PC-3 (cell line): ENCODE data around the gene DOK3. TPM values are rescaled to one million over a fixed set of nuclear protein-coding genes. Genes with fewer than 3 reads are reported as not detected.

Experiments
- ATAC-seq: fragments of 200-7000 bp; cut with Tn5 transposase; 2 replicates; pipeline ENCODE4 v1.9.1; 2020; ENCODE audit warnings: mild to moderate bottlenecking, moderate library complexity
- BruUV-seq: library from RNA; stranded (reverse); fragments of 400-500 nt; replicated peaks from 2 replicates; lab custom pipeline; 2021; lab: Mats Ljungman, UMichigan
- CTCF ChIA-PET: fragments of 300-600 bp; sonication (Branson Sonifier 250); formaldehyde crosslinking; loops from one replicate; lab custom pipeline; 2022; ENCODE audit warnings: antibody characterized with exemption; lab: Charles Lee
- POLR2A ChIA-PET: fragments of 300-600 bp; sonication (Branson Sonifier 250); formaldehyde crosslinking; loops from one replicate; lab custom pipeline; 2022; ENCODE audit warnings: antibody characterized with exemption; ENCODE audit not compliant: unreplicated experiment; lab: Charles Lee
- DNase-seq: peaks from one replicate; pipeline ENCODE4 v3.0.0-alpha.2; 2015
- H2AFZ ChIP-seq: fragments of 300-600 bp; sonication (generic); 2 replicates; pipeline ENCODE4 v1.6.0; 2016; ENCODE audit warnings: antibody characterized with exemption, low read length
- H3F3A ChIP-seq: fragments of 300-600 bp; sonication (generic); one replicate; pipeline ENCODE4 v1.6.0; 2017; ENCODE audit warnings: antibody characterized with exemption, low read length, control low read depth, mild to moderate bottlenecking; ENCODE audit not compliant: unreplicated experiment
- H3K27ac ChIP-seq: fragments of 300-600 bp; sonication (generic); 2 replicates; pipeline ENCODE4 v1.5.1; 2016; ENCODE audit warnings: mild to moderate bottlenecking, low read length
- H3K27me3 ChIP-seq: fragments of 300-600 bp; sonication (generic); 2 replicates; pipeline ENCODE4 v1.6.1; 2016; ENCODE audit warnings: low read length, mixed read lengths
- H3K36me3 ChIP-seq: fragments of 300-600 bp; sonication (generic); 2 replicates; pipeline ENCODE4 v1.6.1; 2016; ENCODE audit warnings: low read depth, mixed run types, low read length, mixed read lengths
- H3K4me1 ChIP-seq: fragments of 300-600 bp; sonication (generic); 2 replicates; pipeline ENCODE4 v1.5.1; 2016; ENCODE audit warnings: low read length; ENCODE audit not compliant: insufficient read depth
- H3K4me2 ChIP-seq: fragments of 300-600 bp; sonication (generic); 2 replicates; pipeline ENCODE4 v1.6.0; 2016; ENCODE audit warnings: low read length
- H3K4me3 ChIP-seq: fragments of 300-600 bp; sonication (generic); 2 replicates; pipeline ENCODE4 v1.5.1; 2016; ENCODE audit warnings: mild to moderate bottlenecking, low read length, mixed read lengths
- H3K79me2 ChIP-seq: fragments of 300-600 bp; sonication (generic); 2 replicates; pipeline ENCODE4 v1.6.1; 2017; ENCODE audit warnings: low read length, mixed read lengths
- H3K9ac ChIP-seq: fragments of 300-600 bp; sonication (generic); 2 replicates; pipeline ENCODE4 v1.6.0; 2016; ENCODE audit warnings: mild to moderate bottlenecking, low read length
- H3K9me2 ChIP-seq: fragments of 300-600 bp; sonication (generic); replicated peaks from 2 replicates; pipeline ENCODE4 v1.6.1; 2016; ENCODE audit warnings: mixed run types, low read length, mixed read lengths
- H3K9me3 ChIP-seq: fragments of 300-600 bp; sonication (generic); 2 replicates; pipeline ENCODE4 v1.6.1; 2016; ENCODE audit warnings: low read length, mixed read lengths
- H4K20me1 ChIP-seq: fragments of 300-600 bp; sonication (generic); 2 replicates; pipeline ENCODE4 v1.6.1; 2016; ENCODE audit warnings: low read length, mixed read lengths
- EZH2 ChIP-seq: fragments of 300-600 bp; sonication (generic); IDR thresholded peaks from one replicate; pipeline ENCODE4 v1.6.1; 2017; ENCODE audit warnings: antibody characterized with exemption, mild to moderate bottlenecking, low read length; ENCODE audit not compliant: unreplicated experiment
- EZH2phosphoT487 ChIP-seq: fragments of 300-600 bp; sonication (generic); IDR thresholded peaks from 2 replicates; pipeline ENCODE4 v1.6.1; 2018; ENCODE audit warnings: mild to moderate bottlenecking, antibody characterized with exemption, low read length, borderline replicate concordance
- intact Hi-C: fragments of 100-400 bp; cut with micrococcal nuclease; formaldehyde crosslinking; loops from 2 replicates; pipeline ENCODE4 v1.9.0; 2023
- total RNA-seq: library from RNA; depleted of rRNA; stranded (reverse); fragments of >200 nt; gene quantifications from 2 replicates; pipeline ENCODE4 v1.2.3, GENCODE V29; 2014
- TF ChIP-seq, protein P1 (sequence below): fragments of 300-600 bp; sonication (generic); conservative IDR thresholded peaks from 2 replicates; pipeline ENCODE4 v1.5.1; 2017; ENCODE audit warnings: antibody characterized with exemption, low read depth, mild to moderate bottlenecking, low read length

The DOK3 gene
- total RNA-seq, 1 experiment from 2014 or later: 6.2 TPM

DNA sequence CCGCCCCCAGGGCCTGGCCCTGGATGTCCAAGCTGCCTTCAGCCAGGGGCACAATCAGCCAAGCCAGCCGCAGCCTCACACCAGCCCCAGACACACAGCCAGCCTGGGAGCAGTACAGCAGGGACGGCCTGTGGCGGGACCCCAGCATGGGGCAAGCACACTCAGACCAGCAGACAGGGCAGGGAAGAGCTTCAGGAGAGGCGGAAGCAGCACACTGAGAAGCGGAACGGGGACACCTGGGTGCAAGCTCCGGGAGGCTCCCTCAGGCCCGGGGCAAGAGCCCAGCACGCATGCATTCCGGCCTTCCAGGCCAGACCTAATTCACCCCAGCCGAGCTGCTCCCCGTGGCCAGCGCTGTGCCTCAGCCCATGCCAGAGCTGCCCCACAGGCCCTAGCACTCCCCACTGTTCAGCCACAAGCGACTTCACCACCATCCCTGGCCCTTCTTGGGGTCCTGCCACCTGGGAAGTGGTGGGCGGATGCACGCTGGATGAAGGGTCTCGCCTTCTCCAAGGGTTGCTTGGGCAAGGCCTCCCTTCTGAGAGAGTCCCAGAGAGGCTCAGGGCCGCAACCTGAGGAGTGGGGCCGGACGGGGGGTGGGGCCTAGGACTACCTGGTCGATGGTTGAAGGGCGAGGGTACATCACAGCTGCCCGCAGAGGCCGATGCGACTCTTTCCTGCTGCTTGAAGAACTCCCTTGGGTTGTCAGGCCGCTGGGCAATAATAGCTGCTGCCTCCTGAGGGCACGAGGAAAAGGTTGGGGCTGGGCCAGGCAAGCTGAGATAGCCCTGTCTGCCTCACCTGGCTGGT is 49.6 kb downstream of the DOK3 start:
- CTCF ChIA-PET: interaction anchor here (0.5 kb wide), 1 partner anchor 104 kb away, joined by 3 read pairs; no protein-coding TSS in a partner anchor
- Histone ChIP-seq H2AFZ (no peak overlapping the region), H3K36me3 (peaks cover 5% of the 10 kb centered on the region), H3K4me2 (no peak overlapping the region), H4K20me1 (peaks cover 14% of the 10 kb centered on the region; the same call in 1 of the 2 replicates), H3K9me3 (no peaks in the 10 kb centered on the region), H3K27me3 (no peaks in the 10 kb centered on the region), H3K79me2 (no peaks in the 10 kb centered on the region), H3K4me3 (no peak overlapping the region), H3K9me2 (no peaks in the 10 kb centered on the region), H3K9ac (no peak overlapping the region), H3K4me1 (peaks cover 7% of the 10 kb centered on the region; the same call in 1 of the 2 replicates), H3K27ac (no peak overlapping the region), H3F3A (peaks cover 8% of the 10 kb centered on the region)
- DNase-seq (no peak), ATAC-seq (no peak)
- TF ChIP-seq EZH2phosphoT487 (no peak), EZH2 (no peak)
- TF ChIP-seq, protein P1, sequence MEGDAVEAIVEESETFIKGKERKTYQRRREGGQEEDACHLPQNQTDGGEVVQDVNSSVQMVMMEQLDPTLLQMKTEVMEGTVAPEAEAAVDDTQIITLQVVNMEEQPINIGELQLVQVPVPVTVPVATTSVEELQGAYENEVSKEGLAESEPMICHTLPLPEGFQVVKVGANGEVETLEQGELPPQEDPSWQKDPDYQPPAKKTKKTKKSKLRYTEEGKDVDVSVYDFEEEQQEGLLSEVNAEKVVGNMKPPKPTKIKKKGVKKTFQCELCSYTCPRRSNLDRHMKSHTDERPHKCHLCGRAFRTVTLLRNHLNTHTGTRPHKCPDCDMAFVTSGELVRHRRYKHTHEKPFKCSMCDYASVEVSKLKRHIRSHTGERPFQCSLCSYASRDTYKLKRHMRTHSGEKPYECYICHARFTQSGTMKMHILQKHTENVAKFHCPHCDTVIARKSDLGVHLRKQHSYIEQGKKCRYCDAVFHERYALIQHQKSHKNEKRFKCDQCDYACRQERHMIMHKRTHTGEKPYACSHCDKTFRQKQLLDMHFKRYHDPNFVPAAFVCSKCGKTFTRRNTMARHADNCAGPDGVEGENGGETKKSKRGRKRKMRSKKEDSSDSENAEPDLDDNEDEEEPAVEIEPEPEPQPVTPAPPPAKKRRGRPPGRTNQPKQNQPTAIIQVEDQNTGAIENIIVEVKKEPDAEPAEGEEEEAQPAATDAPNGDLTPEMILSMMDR: no peak
- POLR2A ChIA-PET: no interaction called here
- BruUV-seq: no TSS peak
- intact Hi-C loops: no loop called here

DNA sequence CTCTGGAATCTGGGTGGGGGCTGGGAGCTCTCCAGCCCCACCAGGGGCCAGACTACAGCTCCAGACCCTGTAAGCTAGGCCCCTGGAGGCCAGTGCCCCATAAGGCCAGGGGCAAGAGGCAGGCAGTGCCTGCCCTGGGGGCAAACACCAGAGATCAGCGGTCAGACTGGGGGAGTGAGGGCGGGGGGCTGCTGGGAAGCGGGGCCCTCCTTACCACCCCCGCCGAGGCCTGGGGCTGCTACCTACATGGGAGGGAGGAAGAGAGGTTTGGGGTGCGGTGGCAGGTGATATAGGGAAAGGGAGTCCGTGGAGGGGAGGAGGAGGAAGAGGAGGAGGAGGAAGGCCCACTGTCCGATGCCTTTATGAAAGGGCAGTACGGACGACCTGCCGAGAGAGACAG is 50.3 kb downstream of the DOK3 start:
- Histone ChIP-seq H3K4me1 (peaks cover 8% of the 10 kb centered on the region; the same call in 1 of the 2 replicates), H3K36me3 (peaks cover 5% of the 10 kb centered on the region), H3K4me2 (no peak overlapping the region), H3K79me2 (no peaks in the 10 kb centered on the region), H3K9me3 (no peaks in the 10 kb centered on the region), H3K27ac (no peak overlapping the region), H4K20me1 (peaks cover 14% of the 10 kb centered on the region; the same call in 1 of the 2 replicates), H3K4me3 (no peak overlapping the region), H3K9me2 (no peaks in the 10 kb centered on the region), H3F3A (peaks cover 8% of the 10 kb centered on the region), H2AFZ (no peak overlapping the region), H3K27me3 (no peaks in the 10 kb centered on the region), H3K9ac (no peak overlapping the region)
- ChIA-PET CTCF (no interaction called here), POLR2A (no interaction called here)
- TF ChIP-seq EZH2phosphoT487 (no peak), EZH2 (no peak)
- TF ChIP-seq, protein P1: no peak
- ATAC-seq (no peak), DNase-seq (no peak)
- BruUV-seq: no TSS peak
- intact Hi-C loops: no loop called here

DNA sequence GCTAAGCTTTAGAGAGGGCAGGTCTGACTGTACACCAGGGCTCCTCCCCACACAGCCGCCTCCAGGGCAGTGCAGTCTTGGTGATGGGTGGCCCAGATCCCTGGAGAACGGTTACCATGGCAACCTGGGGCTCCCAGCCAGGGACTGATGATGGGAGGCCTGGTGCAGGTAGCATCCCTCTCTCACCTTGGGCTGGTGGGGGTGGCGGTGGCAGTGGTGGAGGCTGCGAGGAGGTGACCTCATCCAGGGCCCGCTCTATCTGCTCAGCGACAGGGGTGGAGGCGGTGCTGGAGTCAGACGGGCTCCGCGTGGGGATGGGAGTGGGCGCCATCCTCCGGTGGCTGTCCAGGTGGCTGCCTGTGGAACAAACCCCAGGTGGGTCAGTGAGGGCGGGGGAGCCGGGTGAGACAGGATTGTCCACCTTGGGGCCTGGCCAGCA is 50.7 kb downstream of the DOK3 start:
- peak; percentile 34 for DNase-seq
- CTCF ChIA-PET: no interaction called here

More for the DNA sequence above, 50.7 kb downstream of the DOK3 start:
- H3K79me2 ChIP-seq: no peaks in the 10 kb centered on the region
- peaks cover 8% of the 10 kb centered on the region for H3F3A ChIP-seq
- TF ChIP-seq, protein P1: no peak
- TF ChIP-seq EZH2phosphoT487 (no peak), EZH2 (no peak)
- BruUV-seq: no TSS peak
- POLR2A ChIA-PET: no interaction called here
- intact Hi-C loops: no loop called here
- H3K4me1 ChIP-seq: peaks cover 11% of the 10 kb centered on the region; the same call in 1 of the 2 replicates
- no peaks in the 10 kb centered on the region for H3K9me3 ChIP-seq
- H3K27me3 ChIP-seq: no peaks in the 10 kb centered on the region
- H4K20me1 ChIP-seq: peaks cover 14% of the 10 kb centered on the region; the same call in 1 of the 2 replicates
- no peak overlapping the region for H3K4me3 ChIP-seq
- ATAC-seq: no peak
- H3K36me3 ChIP-seq: peaks cover 5% of the 10 kb centered on the region
- H3K9ac ChIP-seq: no peak overlapping the region
- H3K9me2 ChIP-seq: no peaks in the 10 kb centered on the region
- H2AFZ ChIP-seq: no peak overlapping the region
- no peak overlapping the region for H3K27ac ChIP-seq
- no peak overlapping the region for H3K4me2 ChIP-seq
